Measurements from ENCODE around the gene MYPN. TPM values are rescaled to one million over a fixed set of nuclear protein-coding genes. Genes with fewer than 3 reads are reported as not detected.

MYPN gene
- total RNA-seq, 3 donors from 2014 or later = 0.33 TPM; not detected in 2

GRCh38 chr10:68135922-68136792 lies 26.9 kb downstream of the MYPN start:
- no peak for DNase-seq (ENCODE audit: low spot score in 2 of 2)
- H3K27me3 ChIP-seq = no peaks in the 10 kb centered on the region

GRCh38 chr10:68137171-68137570 lies 27.9 kb downstream of the MYPN start:
- H3K36me3 ChIP-seq = no peaks in the 10 kb centered on the region
- no peak for TF ChIP-seq POLR2AphosphoS5 (IDR thresholded peaks at IDR 0.05)
- TF ChIP-seq POLR2A (IDR thresholded peaks at IDR 0.05) = no peak
- TF ChIP-seq, protein P1, sequence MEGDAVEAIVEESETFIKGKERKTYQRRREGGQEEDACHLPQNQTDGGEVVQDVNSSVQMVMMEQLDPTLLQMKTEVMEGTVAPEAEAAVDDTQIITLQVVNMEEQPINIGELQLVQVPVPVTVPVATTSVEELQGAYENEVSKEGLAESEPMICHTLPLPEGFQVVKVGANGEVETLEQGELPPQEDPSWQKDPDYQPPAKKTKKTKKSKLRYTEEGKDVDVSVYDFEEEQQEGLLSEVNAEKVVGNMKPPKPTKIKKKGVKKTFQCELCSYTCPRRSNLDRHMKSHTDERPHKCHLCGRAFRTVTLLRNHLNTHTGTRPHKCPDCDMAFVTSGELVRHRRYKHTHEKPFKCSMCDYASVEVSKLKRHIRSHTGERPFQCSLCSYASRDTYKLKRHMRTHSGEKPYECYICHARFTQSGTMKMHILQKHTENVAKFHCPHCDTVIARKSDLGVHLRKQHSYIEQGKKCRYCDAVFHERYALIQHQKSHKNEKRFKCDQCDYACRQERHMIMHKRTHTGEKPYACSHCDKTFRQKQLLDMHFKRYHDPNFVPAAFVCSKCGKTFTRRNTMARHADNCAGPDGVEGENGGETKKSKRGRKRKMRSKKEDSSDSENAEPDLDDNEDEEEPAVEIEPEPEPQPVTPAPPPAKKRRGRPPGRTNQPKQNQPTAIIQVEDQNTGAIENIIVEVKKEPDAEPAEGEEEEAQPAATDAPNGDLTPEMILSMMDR (IDR thresholded peaks at IDR 0.05) = no peak
- H3K27ac ChIP-seq = no peak overlapping the region
- DNase-seq (ENCODE audit: low spot score in 2 of 2) = no peak
- no peaks in the 10 kb centered on the region for H3K9me3 ChIP-seq
- no peak overlapping the region for H3K4me3 ChIP-seq
- intact Hi-C loops (cut with DNase I; ENCODE audit: low total_unique reads) = loop anchor here (10.0 kb wide), 1 partner anchor 1672 kb away; no protein-coding TSS in a partner anchor
- no peaks in the 10 kb centered on the region for H3K4me1 ChIP-seq
- no peaks in the 10 kb centered on the region for H3K27me3 ChIP-seq

More at GRCh38 chr10:68135922-68136792, 26.9 kb downstream of the MYPN start:
- TF ChIP-seq POLR2AphosphoS5 (IDR thresholded peaks at IDR 0.05) = no peak
- TF ChIP-seq, protein P1 (IDR thresholded peaks at IDR 0.05) = no peak
- TF ChIP-seq POLR2A (IDR thresholded peaks at IDR 0.05) = no peak
- no peaks in the 10 kb centered on the region for H3K4me1 ChIP-seq
- intact Hi-C loops (cut with DNase I; ENCODE audit: low total_unique reads) = loop anchor here (10.0 kb wide), 1 partner anchor 1671 kb away; no protein-coding TSS in a partner anchor
- H3K27ac ChIP-seq = peak overlapping the region in 1 of 2 donors; percentile 28
- H3K4me3 ChIP-seq = no peak overlapping the region
- no peaks in the 10 kb centered on the region for H3K9me3 ChIP-seq
- no peaks in the 10 kb centered on the region for H3K36me3 ChIP-seq

DNA sequence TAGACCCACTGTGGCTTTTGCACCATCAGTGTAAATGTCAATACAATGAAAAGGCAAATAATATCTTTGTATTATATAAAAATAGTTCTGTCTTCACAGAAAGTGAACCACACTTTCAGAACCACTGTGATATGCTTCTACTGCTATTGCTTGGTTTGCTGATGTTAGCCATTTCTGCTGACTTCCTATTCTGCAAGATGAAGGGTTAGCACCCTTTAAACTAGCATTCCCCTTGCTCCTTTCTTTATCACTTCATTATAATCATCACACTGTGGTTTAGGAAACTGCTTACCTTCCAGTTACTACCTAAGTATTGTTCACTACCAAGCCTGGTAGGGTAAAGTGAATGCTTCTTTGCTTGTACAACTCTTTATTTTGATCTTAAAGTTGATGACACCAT lies 29.2 kb downstream of the MYPN start:
- Histone ChIP-seq H3K27me3 (no peaks in the 10 kb centered on the region), H3K9me3 (no peaks in the 10 kb centered on the region), H3K27ac (no peak overlapping the region), H3K4me1 (no peaks in the 10 kb centered on the region), H3K36me3 (no peaks in the 10 kb centered on the region), H3K4me3 (no peak overlapping the region)
- intact Hi-C loops (cut with DNase I; ENCODE audit: low total_unique reads) = loop anchor here (10.0 kb wide), 1 partner anchor 1674 kb away; no protein-coding TSS in a partner anchor
- no peak for DNase-seq (ENCODE audit: low spot score in 2 of 2)
- TF ChIP-seq POLR2A (IDR thresholded peaks at IDR 0.05) (no peak), POLR2AphosphoS5 (IDR thresholded peaks at IDR 0.05) (no peak)
- TF ChIP-seq, protein P1 (IDR thresholded peaks at IDR 0.05) = no peak

- no peaks in the 10 kb centered on the region for H3K4me1 ChIP-seq
- no peaks in the 10 kb centered on the region for H3K36me3 ChIP-seq
- H3K9me3 ChIP-seq = no peaks in the 10 kb centered on the region
- H3K27me3 ChIP-seq = no peaks in the 10 kb centered on the region
- no peak overlapping the region for H3K27ac ChIP-seq
- no peak overlapping the region for H3K4me3 ChIP-seq
- intact Hi-C loops (cut with DNase I; ENCODE audit: low total_unique reads) = loop anchor here (10.0 kb wide), 1 partner anchor 1675 kb away; no protein-coding TSS in a partner anchor
- DNase-seq (ENCODE audit: low spot score in 2 of 2) = no peak
- no peak for TF ChIP-seq POLR2A (IDR thresholded peaks at IDR 0.05)
- TF ChIP-seq POLR2AphosphoS5 (IDR thresholded peaks at IDR 0.05) = no peak
- TF ChIP-seq, protein P1 (IDR thresholded peaks at IDR 0.05) = no peak
These were observed 30.4 kb downstream of the MYPN start for GRCh38 chr10:68139448-68140272.
